ENCODE data around the gene ZNRD2.

ZNRD2 gene

DNA sequence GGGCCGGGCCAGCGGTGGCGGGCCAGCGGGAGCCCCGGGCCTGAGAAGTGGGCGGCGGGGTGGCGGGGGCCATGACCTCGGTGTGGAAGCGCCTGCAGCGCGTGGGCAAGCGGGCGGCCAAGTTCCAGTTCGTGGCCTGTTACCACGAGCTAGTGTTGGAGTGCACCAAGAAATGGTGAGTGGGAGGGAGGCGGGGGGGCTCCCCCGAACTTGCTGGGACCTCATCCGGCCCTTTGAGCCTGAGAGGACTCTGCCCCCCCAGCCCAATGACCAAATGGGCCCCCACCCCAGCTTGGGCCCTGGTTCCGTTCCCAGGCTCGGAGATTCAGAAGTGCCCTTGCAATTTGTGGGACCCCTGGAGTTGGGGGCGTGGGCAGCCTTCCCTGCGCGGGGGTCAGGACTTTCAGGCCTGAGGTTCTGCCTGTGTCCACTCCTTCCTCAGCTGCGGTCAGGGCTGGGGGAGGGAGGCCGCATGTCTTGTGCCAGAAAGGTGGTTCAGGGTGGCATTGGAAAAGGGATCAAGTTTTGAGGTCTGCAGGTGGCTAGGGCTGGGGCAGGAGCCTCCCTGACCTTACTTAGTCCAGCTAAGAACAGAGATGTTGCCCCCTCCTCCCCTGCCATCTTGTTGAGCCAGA lies 6.1 kb downstream of the ZNRD2 start:
- H3K36me3 ChIP-seq (replicated peaks; ENCODE audit: insufficient read depth, low read length) = no peaks in the 10 kb centered on the region
- peak overlapping the region; percentile 63 for H3K27ac ChIP-seq (ENCODE audit: low read length)
- no peak for TF ChIP-seq EZH2 (optimal IDR thresholded peaks at IDR 0.05; ENCODE audit: low read depth, low read length)
- TF ChIP-seq, protein P1, sequence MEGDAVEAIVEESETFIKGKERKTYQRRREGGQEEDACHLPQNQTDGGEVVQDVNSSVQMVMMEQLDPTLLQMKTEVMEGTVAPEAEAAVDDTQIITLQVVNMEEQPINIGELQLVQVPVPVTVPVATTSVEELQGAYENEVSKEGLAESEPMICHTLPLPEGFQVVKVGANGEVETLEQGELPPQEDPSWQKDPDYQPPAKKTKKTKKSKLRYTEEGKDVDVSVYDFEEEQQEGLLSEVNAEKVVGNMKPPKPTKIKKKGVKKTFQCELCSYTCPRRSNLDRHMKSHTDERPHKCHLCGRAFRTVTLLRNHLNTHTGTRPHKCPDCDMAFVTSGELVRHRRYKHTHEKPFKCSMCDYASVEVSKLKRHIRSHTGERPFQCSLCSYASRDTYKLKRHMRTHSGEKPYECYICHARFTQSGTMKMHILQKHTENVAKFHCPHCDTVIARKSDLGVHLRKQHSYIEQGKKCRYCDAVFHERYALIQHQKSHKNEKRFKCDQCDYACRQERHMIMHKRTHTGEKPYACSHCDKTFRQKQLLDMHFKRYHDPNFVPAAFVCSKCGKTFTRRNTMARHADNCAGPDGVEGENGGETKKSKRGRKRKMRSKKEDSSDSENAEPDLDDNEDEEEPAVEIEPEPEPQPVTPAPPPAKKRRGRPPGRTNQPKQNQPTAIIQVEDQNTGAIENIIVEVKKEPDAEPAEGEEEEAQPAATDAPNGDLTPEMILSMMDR (IDR thresholded peaks at IDR 0.05; ENCODE audit: low read length) = no peak
- no peak for TF ChIP-seq EZH2phosphoT487 (IDR thresholded peaks at IDR 0.05; ENCODE audit: low read length)
- H3K4me3 ChIP-seq (ENCODE audit: low read length) = peak overlapping the region; percentile 91
- no peaks in the 10 kb centered on the region for H3K27me3 ChIP-seq (replicated peaks; ENCODE audit: insufficient read depth, low read length)
- no peaks in the 10 kb centered on the region for H4K20me1 ChIP-seq (ENCODE audit: insufficient read depth, low read length)
- no peaks in the 10 kb centered on the region for H3K9me3 ChIP-seq (replicated peaks; ENCODE audit: insufficient read depth, low read length)
- peak; percentile 19 for DNase-seq
- peak overlapping the region; percentile 87 for H3K9ac ChIP-seq (ENCODE audit: low read length)
- H3K4me2 ChIP-seq (ENCODE audit: low read depth, low read length) = peak overlapping the region; percentile 98
- peaks cover 36% of the 10 kb centered on the region for H3F3A ChIP-seq (ENCODE audit: insufficient read depth, low read length)
- H3K9me2 ChIP-seq (replicated peaks; ENCODE audit: insufficient read depth, low read length) = no peaks in the 10 kb centered on the region
- H3K4me1 ChIP-seq (ENCODE audit: low read length) = peaks cover 28% of the 10 kb centered on the region
- peaks cover 69% of the 10 kb centered on the region for H3K79me2 ChIP-seq (ENCODE audit: low read length)
- no peak overlapping the region for H2AFZ ChIP-seq (ENCODE audit: low read length)

GRCh38 chr11:65576867-65577755 lies 6.8 kb downstream of the ZNRD2 start:
- Histone ChIP-seq H3F3A (ENCODE audit: insufficient read depth, low read length) (peaks cover 28% of the 10 kb centered on the region), H3K4me2 (ENCODE audit: low read depth, low read length) (peak overlapping the region; percentile 98), H3K27me3 (replicated peaks; ENCODE audit: insufficient read depth, low read length) (no peaks in the 10 kb centered on the region), H2AFZ (ENCODE audit: low read length) (no peak overlapping the region), H3K36me3 (replicated peaks; ENCODE audit: insufficient read depth, low read length) (no peaks in the 10 kb centered on the region), H3K79me2 (ENCODE audit: low read length) (peaks cover 62% of the 10 kb centered on the region), H3K27ac (ENCODE audit: low read length) (peak overlapping the region; percentile 63), H3K9ac (ENCODE audit: low read length) (peak overlapping the region; percentile 87), H3K4me1 (ENCODE audit: low read length) (peaks cover 20% of the 10 kb centered on the region), H3K9me2 (replicated peaks; ENCODE audit: insufficient read depth, low read length) (no peaks in the 10 kb centered on the region), H4K20me1 (ENCODE audit: insufficient read depth, low read length) (no peaks in the 10 kb centered on the region), H3K4me3 (ENCODE audit: low read length) (peak overlapping the region; percentile 91), H3K9me3 (replicated peaks; ENCODE audit: insufficient read depth, low read length) (no peaks in the 10 kb centered on the region)
- DNase-seq = peak; percentile 30
- TF ChIP-seq, protein P1 (IDR thresholded peaks at IDR 0.05; ENCODE audit: low read length) = no peak
- no peak for TF ChIP-seq EZH2phosphoT487 (IDR thresholded peaks at IDR 0.05; ENCODE audit: low read length)
- TF ChIP-seq EZH2 (optimal IDR thresholded peaks at IDR 0.05; ENCODE audit: low read depth, low read length) = no peak

GRCh38 chr11:65577756-65578109 lies 7.5 kb downstream of the ZNRD2 start:
- Histone ChIP-seq H3K4me2 (ENCODE audit: low read depth, low read length) (peak overlapping the region; percentile 98; the same call in 1 of the 2 replicates), H3K27ac (ENCODE audit: low read length) (peak overlapping the region; percentile 63; the same call in 1 of the 2 replicates), H2AFZ (ENCODE audit: low read length) (no peak overlapping the region), H3K79me2 (ENCODE audit: low read length) (peaks cover 61% of the 10 kb centered on the region), H3K4me1 (ENCODE audit: low read length) (peaks cover 20% of the 10 kb centered on the region), H3K27me3 (replicated peaks; ENCODE audit: insufficient read depth, low read length) (no peaks in the 10 kb centered on the region), H4K20me1 (ENCODE audit: insufficient read depth, low read length) (no peaks in the 10 kb centered on the region), H3K4me3 (ENCODE audit: low read length) (peak overlapping the region; percentile 91; the same call in 1 of the 2 replicates), H3K9ac (ENCODE audit: low read length) (peak overlapping the region; percentile 87; the same call in 1 of the 2 replicates), H3F3A (ENCODE audit: insufficient read depth, low read length) (peaks cover 26% of the 10 kb centered on the region), H3K9me3 (replicated peaks; ENCODE audit: insufficient read depth, low read length) (no peaks in the 10 kb centered on the region), H3K9me2 (replicated peaks; ENCODE audit: insufficient read depth, low read length) (no peaks in the 10 kb centered on the region), H3K36me3 (replicated peaks; ENCODE audit: insufficient read depth, low read length) (no peaks in the 10 kb centered on the region)
- DNase-seq = no peak
- TF ChIP-seq, protein P1 (IDR thresholded peaks at IDR 0.05; ENCODE audit: low read length) = no peak
- TF ChIP-seq EZH2 (optimal IDR thresholded peaks at IDR 0.05; ENCODE audit: low read depth, low read length) (no peak), EZH2phosphoT487 (IDR thresholded peaks at IDR 0.05; ENCODE audit: low read length) (no peak)
